ENCODE measurements around the gene PLLP. TPM values are rescaled to one million over a fixed set of nuclear protein-coding genes. Genes with fewer than 3 reads are reported as not detected.

The PLLP gene
- total and polyA plus RNA-seq, 12 donors: 1.0 to 10.0 (median 2.7) TPM

GRCh38 chr16:57245472-57246113 is 38.9 kb downstream of the PLLP start:
- intact Hi-C loops (cut with DNase I): loop anchor here in 1 of 2 donors (10.0 kb wide), 1 partner anchor 51 kb away; no protein-coding TSS in a partner anchor
- no peaks in the 10 kb centered on the region for H3K27me3 ChIP-seq
- peaks cover 6 to 11% of the 10 kb centered on the region in 2 donors for H3K4me1 ChIP-seq (replicated peaks in 1 of 2)
- WGBS, 4 donors: 4 to 12% (median 5%) methylated on average over 7 to 28 of the region's 28 CpGs
- H3K9me3 ChIP-seq (replicated peaks in 1 of 3): no peaks in the 10 kb centered on the region
- H3K27ac ChIP-seq: peak overlapping the region; percentile 49 to 93 (median 90)
- TF ChIP-seq POLR2A (IDR thresholded peaks at IDR 0.05) (no peak), CTCF (IDR thresholded peaks at IDR 0.05) (no peak)
- peak overlapping the region; percentile 23 to 86 (median 64) for H3K4me3 ChIP-seq
- peaks cover 0 to 34% of the 10 kb centered on the region in 2 donors for H3K36me3 ChIP-seq (replicated peaks in 1 of 2)
- DNase-seq: peak in 3 of 7 donors; percentile 43 to 58 (median 47)

GRCh38 chr16:57244767-57245471 is 39.6 kb downstream of the PLLP start, which contains the start of gene ARL2BP:
ARL2BP (plus strand) TSS chr16:57245259; CDS start chr16:57245368, 109 bp downstream.
- H3K27ac ChIP-seq: peak within 1 kb of the TSS; percentile 71 to 93 (median 90)
- TF ChIP-seq CTCF (IDR thresholded peaks at IDR 0.05): peak in 1 of 6 experiments; percentile 3
- TF ChIP-seq POLR2A (IDR thresholded peaks at IDR 0.05): peak; percentile 76 to 77
- H3K4me1 ChIP-seq (replicated peaks in 1 of 2): peaks cover 6 to 11% of the 10 kb centered on the region in 2 donors
- H3K36me3 ChIP-seq (replicated peaks in 1 of 2): peaks cover 0 to 27% of the 10 kb centered on the region in 2 donors
- WGBS, 4 donors: 0 to 1% (median 1%) methylated on average over 30 to 77 of the region's 77 CpGs
- peak within 1 kb of the TSS; percentile 23 to 86 (median 64) for H3K4me3 ChIP-seq
- no peaks in the 10 kb centered on the region for H3K9me3 ChIP-seq (replicated peaks in 1 of 3)
- DNase-seq: peak; percentile 98 to 99 (median 98)
- intact Hi-C loops (cut with DNase I): loop anchor here in 1 of 2 donors (10.0 kb wide), 1 partner anchor 50 kb away; no protein-coding TSS in a partner anchor
- no peaks in the 10 kb centered on the region for H3K27me3 ChIP-seq

GRCh38 chr16:57244463-57244766 is 40.1 kb downstream of the PLLP start:
- H3K9me3 ChIP-seq (replicated peaks in 1 of 3): no peaks in the 10 kb centered on the region
- intact Hi-C loops (cut with DNase I): loop anchor here in 1 of 2 donors (10.0 kb wide), 1 partner anchor 50 kb away; no protein-coding TSS in a partner anchor
- no peaks in the 10 kb centered on the region for H3K27me3 ChIP-seq
- peak overlapping the region in 2 of 4 donors; percentile 9 to 71 for H3K4me3 ChIP-seq
- DNase-seq: no peak
- peaks cover 0 to 22% of the 10 kb centered on the region in 2 donors for H3K36me3 ChIP-seq (replicated peaks in 1 of 2)
- no peak for TF ChIP-seq POLR2A (IDR thresholded peaks at IDR 0.05)
- TF ChIP-seq CTCF (IDR thresholded peaks at IDR 0.05): peak in 2 of 6 experiments; percentile 6 to 12
- H3K27ac ChIP-seq: peak overlapping the region; percentile 71 to 91 (median 89)
- peaks cover 6 to 11% of the 10 kb centered on the region in 2 donors for H3K4me1 ChIP-seq (replicated peaks in 1 of 2)
- WGBS, 4 donors: 8 to 10% (median 9%) methylated on average over 9 of the region's 9 CpGs

GRCh38 chr16:57242650-57243049 is 41.8 kb downstream of the PLLP start:
- H3K4me1 ChIP-seq (replicated peaks in 1 of 2): peaks cover 6 to 11% of the 10 kb centered on the region in 2 donors
- H3K4me3 ChIP-seq: no peak overlapping the region
- no peak overlapping the region for H3K27ac ChIP-seq
- H3K27me3 ChIP-seq: no peaks in the 10 kb centered on the region
- DNase-seq: no peak
- WGBS, 4 donors: 90 to 95% (median 93%) methylated on average over 1 to 2 of the region's 2 CpGs
- no peaks in the 10 kb centered on the region for H3K9me3 ChIP-seq (replicated peaks in 1 of 3)
- TF ChIP-seq POLR2A (IDR thresholded peaks at IDR 0.05) (no peak), CTCF (IDR thresholded peaks at IDR 0.05) (no peak)
- intact Hi-C loops (cut with DNase I): loop anchor here in 1 of 2 donors (10.0 kb wide), 1 partner anchor 48 kb away; no protein-coding TSS in a partner anchor
- peaks cover 0 to 15% of the 10 kb centered on the region in 2 donors for H3K36me3 ChIP-seq (replicated peaks in 1 of 2)
